Epidermal melanocyte (primary cell): ENCODE measurements around the gene THRB.

Experiments used
- DNase-seq: peaks from one replicate; pipeline ENCODE4 v3.0.0; 2011; ENCODE audit warnings: low spot score; ENCODE audit not compliant: insufficient read length

THRB gene

GRCh38 chr3:24379936-24380335, 114.7 kb downstream of the THRB start:
- no peak for DNase-seq

GRCh38 chr3:24378313-24378712, 116.3 kb downstream of the THRB start:
- DNase-seq = no peak

DNA sequence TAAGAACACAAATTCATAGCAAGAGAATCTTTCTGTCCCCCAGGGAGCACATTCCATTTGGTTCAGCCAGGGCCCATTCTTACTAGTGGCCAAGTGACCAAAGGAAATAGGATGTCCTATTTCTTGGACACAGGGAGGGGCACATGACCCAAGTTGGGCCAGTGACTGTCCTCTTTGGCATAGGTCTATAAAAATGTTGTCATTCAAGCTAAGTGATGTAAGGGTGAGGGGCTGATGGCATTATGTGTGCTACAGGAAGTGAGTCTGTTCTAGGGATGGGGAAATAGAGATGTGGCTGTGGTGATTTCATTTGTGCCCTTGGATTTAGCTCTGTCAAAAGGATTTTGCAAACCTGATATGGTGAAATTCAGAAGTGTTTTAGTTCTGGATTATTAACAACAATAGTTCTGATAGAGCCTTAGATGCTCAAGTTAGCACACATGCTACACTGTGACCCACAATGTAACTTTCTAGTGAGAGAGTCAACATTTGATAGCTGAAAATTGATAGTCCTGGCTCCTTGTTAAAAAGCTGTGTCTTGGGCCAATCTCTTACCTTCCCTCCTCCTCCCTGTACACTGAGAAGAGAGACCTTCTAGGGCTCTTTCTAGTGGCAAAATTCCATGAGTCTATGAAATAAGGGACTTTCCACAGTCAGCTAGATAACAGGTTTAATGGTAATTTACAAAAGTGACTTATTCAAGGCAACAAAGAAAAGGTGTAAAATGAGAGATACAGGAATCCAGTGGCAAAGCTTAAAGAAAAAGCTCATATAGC, 117.2 kb downstream of the THRB start:
- DNase-seq = no peak

DNA sequence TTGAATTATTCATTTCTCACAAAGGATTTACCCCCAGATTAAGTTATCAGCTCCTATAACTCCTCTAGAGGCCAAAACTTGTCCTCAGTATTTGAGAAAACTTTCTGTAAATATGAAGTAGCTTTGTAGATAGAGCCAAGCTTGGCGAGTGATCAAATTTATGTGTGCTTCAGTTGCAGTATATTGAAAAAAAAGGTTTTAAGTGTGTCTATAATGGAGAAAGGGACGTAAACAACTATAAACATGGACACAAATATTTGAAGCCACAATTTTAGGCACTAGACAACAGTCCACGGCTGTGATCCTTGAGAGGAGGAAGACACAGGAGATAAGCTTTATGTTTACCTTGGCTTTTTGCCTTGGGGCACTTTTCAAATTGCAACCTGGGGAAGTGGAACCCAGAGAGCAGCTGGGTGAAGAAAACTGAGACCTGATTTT, 118.7 kb downstream of the THRB start:
- DNase-seq = no peak

GRCh38 chr3:24374801-24375200, 119.8 kb downstream of the THRB start:
- no peak for DNase-seq

GRCh38 chr3:24373198-24373959, 121.3 kb downstream of the THRB start:
- DNase-seq = no peak

DNA sequence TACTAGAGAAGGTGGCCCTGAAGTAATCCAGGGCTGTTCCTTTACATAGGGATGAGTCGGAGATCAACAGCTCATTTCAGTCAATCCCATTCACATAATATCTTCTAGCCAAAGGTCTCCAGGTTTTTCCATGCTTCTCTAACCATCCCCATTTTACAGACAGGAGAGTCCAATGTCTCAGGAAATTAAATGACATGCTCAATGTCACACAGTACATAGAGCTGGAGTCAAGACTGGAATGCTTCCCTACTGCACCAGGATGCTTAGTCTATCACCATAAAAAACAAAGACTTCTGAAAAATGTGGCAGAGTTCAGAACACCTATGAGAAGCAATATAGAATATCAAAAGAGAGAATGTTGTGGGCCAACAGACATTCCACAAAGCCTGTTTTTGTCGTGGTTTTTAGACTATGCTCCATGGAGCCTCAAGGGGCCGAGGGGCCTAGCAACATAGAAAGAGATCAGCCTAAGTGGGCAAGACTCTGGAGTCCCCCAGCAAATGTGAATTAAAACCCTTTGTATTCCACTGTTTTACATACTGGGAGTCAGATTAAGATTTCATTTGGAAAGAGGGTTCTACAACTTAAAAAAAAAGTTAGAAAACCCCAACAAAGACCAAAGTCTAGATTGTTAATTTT, 122.0 kb downstream of the THRB start:
- DNase-seq = no peak

DNA sequence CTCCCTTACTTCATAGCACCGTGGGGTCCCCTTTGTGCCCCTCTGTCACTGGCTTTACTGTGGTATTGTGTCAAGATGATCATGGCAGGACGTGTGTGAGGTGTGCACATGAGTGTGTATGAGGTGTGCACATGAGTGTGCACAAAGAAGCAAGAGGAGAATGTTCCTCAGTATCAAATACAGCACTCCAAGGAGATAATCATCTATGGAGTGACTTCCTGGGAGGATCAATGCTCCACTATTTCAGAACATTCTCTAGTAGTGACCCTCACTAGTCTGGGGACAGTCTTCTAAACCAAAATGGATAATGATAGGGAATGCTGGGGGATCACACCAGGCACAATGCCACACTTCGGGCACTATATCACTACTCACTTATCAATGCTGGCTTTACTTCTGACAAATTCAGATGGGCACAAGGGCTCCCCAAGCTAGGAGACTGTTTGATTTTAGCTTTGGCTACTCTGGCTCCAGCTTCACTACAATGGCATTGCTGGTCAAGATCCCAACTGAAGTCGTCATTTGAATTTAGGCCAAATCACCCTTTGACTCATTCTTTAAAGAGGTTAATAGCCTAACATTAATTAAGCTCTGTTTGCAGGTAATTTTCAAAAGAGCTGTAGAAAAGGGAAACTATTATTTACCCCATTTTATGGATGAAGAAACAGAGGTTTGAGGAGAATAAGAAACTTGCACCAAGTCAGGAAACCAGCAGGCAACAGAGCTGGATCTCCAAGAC, 124.1 kb downstream of the THRB start:
- no peak for DNase-seq

DNA sequence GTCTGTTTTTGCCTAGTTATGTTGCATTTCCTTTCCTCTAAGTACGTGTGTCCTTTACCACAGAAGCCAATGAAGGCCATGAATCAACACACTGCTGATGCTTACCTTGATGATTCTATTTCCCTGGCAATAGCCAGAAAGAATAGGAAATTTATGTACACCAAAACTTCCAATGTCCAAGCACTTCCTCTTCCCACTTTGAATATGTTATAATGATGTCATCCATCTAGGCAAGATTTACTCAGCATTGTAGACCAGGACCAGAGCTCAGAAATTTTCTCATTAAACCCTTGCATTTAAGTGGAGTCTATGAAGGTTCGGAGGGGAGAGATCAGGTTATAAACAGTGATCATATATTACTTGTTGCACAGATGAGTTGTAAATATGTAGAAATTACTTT, 126.0 kb downstream of the THRB start:
- DNase-seq = no peak

DNA sequence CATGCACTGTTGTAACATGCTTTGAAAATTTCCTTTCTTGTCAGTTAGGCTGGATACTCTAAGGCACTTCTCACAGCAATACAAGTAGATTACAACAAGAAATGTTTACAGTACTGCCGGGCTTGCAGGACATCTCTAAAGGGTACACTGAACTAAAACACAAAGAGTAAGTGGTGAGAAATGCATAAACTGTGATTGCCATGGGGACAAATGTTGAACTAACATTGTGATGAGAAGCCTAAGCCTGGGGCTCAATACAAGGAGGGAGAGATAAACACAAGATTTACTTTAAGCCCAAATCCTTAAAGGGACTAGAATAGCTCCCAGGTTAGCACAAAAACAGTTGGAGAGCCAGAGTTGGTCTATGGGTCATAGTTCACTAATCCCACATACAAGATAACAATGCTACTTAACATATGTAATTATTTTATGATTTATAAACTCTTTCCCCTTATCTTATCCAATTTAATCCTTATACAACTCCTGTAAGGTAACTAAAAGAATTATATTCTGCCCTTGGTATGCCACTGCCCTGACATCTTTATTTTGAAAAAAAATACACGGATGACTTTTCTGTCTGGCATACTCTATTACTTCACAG, 126.9 kb downstream of the THRB start:
- DNase-seq = no peak

DNA sequence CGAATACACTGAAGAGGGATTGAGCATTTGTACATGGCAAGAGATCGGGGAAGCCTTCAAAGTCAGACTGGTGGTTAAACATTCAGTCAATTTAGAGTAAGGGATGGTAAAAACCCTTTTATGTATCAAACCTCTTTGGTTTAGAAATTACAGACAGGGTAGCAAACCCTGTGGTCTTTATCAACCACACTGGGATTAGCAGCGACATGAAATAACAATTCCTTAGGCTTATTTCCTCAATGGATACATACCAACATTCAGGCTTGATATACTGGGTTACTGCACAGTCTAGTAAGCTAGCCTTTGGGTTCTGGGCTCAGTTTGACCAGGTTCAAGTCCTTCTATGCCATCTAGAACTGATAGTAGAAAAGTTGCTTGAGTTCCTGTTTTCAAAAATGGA, 127.4 kb downstream of the THRB start:
- DNase-seq = no peak

DNA sequence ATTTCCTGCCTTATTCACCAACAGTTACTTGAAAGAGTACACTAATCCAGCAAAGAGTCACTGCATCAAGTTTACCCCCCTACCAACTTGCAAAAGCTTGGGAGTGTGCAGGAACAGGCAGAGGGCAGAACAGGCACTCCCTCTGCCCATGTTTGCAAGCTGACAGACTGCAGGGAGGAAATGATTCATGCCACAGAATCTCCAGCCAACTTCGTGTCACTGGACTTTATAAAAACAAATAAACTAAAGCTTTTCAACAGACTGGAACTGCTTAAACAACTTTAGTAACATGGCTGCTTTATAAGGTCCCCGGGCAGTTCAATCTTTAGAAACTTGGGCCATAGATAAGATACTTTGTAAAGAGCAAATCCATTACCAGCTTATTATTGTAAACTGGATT, 129.5 kb downstream of the THRB start:
- DNase-seq = no peak

DNA sequence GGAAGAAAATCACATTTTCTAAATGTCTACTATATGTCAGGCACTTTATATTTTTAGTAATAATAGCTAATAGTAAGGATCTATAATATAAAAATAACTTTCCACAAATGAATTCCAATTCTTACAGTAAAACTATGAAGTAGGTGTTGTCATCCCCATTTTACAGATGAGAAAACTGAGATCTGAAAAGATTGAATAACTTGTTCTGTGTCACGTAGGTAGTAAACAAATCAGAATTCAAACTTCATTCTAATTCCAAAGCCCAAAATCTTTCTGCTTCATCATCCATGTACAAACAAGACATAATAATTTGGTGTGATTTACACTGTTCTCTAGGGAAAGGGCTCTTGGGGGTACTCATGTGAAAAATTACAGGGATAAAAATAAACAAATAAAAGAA, 130.3 kb downstream of the THRB start:
- no peak for DNase-seq

DNA sequence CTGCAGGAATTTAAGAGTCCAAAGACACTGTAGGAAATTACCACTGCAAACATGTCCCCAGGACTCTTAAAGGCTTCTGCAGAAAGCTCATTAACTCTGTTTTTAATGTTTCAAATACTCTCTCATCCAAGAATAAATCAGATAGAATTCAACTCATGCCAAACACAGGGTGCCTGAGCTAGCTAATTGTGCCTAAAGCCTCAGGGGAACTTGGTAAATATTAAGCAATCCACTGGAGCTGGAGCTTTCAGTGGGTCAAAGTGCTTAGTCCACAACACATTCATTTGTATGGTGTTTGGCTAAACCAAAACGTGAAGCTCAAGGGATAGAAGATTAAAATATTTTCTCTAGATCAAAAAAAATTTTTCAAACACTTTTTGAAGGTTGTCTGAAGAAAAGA, 131.4 kb downstream of the THRB start:
- no peak for DNase-seq

DNA sequence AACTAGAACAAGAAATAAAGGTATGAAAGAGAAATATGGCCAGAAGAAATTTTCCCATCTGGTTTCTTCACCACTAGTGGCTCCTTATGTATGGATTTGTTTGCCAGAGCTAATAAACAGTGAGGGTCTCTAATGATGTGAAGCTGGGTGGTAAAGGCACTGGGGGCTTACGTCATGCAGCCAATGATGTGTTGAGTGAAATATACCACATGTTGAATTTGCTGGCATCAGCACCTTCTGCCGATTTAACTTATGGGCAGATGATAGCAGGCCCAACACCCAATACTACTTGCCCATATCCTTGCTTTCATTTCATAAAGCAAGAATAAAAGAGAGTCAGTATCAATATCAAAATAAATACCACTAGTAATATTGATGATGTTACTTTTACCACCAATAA, 133.0 kb downstream of the THRB start:
- DNase-seq = no peak

- DNase-seq = no peak
Measured at GRCh38 chr3:24360957-24361356, 133.7 kb downstream of the THRB start.

GRCh38 chr3:24359645-24360462, 134.8 kb downstream of the THRB start:
- DNase-seq = no peak

GRCh38 chr3:24359102-24359501, 135.5 kb downstream of the THRB start:
- DNase-seq = no peak

GRCh38 chr3:24357635-24358034, 137.0 kb downstream of the THRB start:
- DNase-seq = no peak

GRCh38 chr3:24355806-24356205, 138.8 kb downstream of the THRB start:
- no peak for DNase-seq
